ENCODE measurements around the gene ZSWIM2. TPM values are rescaled to one million over a fixed set of nuclear protein-coding genes. Genes with fewer than 3 reads are reported as not detected.

The ZSWIM2 gene
- total RNA-seq, 5 donors from 2014 or later (not counting 1 experiment from before 2014, with no cell fraction given), result not detected

DNA sequence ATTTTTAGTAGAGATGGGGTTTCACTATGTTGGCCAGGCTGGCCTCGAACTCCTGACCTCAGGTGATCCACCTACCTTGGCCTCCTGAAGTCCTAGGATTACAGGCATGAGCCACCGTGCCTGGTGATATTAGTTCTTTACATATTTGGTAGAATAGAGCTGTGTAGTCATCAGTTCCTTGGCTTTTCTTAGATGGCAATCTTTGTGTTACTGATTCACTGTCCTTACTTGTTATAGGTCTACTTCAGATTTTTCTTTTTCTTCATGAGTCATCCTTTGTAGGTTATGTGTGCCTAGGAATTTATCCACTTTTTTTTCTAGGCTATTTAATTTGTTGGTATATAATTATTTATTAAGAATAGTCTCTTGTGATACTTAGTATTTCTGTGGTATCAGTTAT lies 30.3 kb upstream of the ZSWIM2 start:
- Mint-ChIP-seq H3K27ac (no peak overlapping the region), H3K4me1 (no peaks in the 10 kb centered on the region), H3K36me3 (no peaks in the 10 kb centered on the region), H3K4me3 (no peak overlapping the region), H3K27me3 (no peaks in the 10 kb centered on the region), H3K9me3 (peaks cover 16 to 24% (median 18%) of the 10 kb centered on the region in 3 donors)
- no peaks in the 10 kb centered on the region for H3K36me3 ChIP-seq (ENCODE audit: control insufficient read depth in 2 of 2, extremely low read depth in 1 of 2, insufficient read depth in 1 of 2, low read length in 1 of 2)
- H3K27ac ChIP-seq (ENCODE audit: low read length), result no peak overlapping the region
- whole genome bisulfite sequencing (ENCODE audit: insufficient coverage), result no CpG with 5 or more reads among the region's 2 CpGs
- H3K9me3 ChIP-seq, result no peaks in the 10 kb centered on the region
- ChIA-PET POLR2A (no interaction called here), CTCF (no interaction called here)
- no peaks in the 10 kb centered on the region for H3K4me1 ChIP-seq (ENCODE audit: control insufficient read depth in 1 of 2, extremely low read depth in 1 of 2, insufficient read depth in 2 of 2, low read length in 2 of 2)
- ATAC-seq (replicated peaks in 1 of 4) (no peak), DNase-seq (no peak)
- H3K27me3 ChIP-seq (replicated peaks in 1 of 2; ENCODE audit: control insufficient read depth in 2 of 2, extremely low read depth in 1 of 2, insufficient read depth in 2 of 2, low read length in 1 of 2), result no peaks in the 10 kb centered on the region
- no peak overlapping the region for H3K4me3 ChIP-seq (ENCODE audit: control insufficient read depth in 1 of 2, extremely low read depth in 1 of 2, low read length in 1 of 2)

DNA sequence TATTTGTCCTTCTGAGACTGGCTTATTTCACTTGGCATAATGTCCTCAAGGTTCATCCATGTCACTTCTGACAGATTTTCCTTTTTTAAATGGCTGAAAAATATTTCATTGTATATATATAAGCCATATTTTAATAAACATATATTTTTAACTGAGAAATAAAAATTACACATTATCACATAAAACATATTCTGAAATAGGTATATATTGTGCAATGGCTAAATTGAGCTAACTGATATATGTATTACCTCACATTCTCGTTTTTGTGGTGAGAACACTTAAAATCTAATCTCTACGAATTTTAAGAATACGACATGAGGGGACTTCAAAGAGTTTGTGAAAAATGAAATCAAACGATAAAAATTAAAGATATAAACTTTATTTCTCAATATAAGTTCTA lies 25.7 kb upstream of the ZSWIM2 start:
- DNase-seq (no peak), ATAC-seq (replicated peaks in 1 of 4) (no peak)
- Mint-ChIP-seq H3K27me3 (no peaks in the 10 kb centered on the region), H3K9me3 (peaks cover 0 to 12% (median 4%) of the 10 kb centered on the region in 3 donors), H3K27ac (no peak overlapping the region), H3K4me3 (no peak overlapping the region), H3K36me3 (no peaks in the 10 kb centered on the region), H3K4me1 (no peaks in the 10 kb centered on the region)
- Histone ChIP-seq H3K27ac (ENCODE audit: low read length) (no peak overlapping the region), H3K4me3 (ENCODE audit: control insufficient read depth in 1 of 2, extremely low read depth in 1 of 2, low read length in 1 of 2) (no peak overlapping the region), H3K36me3 (ENCODE audit: control insufficient read depth in 2 of 2, extremely low read depth in 1 of 2, insufficient read depth in 1 of 2, low read length in 1 of 2) (no peaks in the 10 kb centered on the region), H3K4me1 (ENCODE audit: control insufficient read depth in 1 of 2, extremely low read depth in 1 of 2, insufficient read depth in 2 of 2, low read length in 2 of 2) (no peaks in the 10 kb centered on the region), H3K9me3 (no peaks in the 10 kb centered on the region), H3K27me3 (replicated peaks in 1 of 2; ENCODE audit: control insufficient read depth in 2 of 2, extremely low read depth in 1 of 2, insufficient read depth in 2 of 2, low read length in 1 of 2) (no peaks in the 10 kb centered on the region)
- WGBS (ENCODE audit: insufficient coverage), result no CpG with 5 or more reads among the region's 4 CpGs
- CTCF ChIA-PET, result no interaction called here
- POLR2A ChIA-PET, result no interaction called here

DNA sequence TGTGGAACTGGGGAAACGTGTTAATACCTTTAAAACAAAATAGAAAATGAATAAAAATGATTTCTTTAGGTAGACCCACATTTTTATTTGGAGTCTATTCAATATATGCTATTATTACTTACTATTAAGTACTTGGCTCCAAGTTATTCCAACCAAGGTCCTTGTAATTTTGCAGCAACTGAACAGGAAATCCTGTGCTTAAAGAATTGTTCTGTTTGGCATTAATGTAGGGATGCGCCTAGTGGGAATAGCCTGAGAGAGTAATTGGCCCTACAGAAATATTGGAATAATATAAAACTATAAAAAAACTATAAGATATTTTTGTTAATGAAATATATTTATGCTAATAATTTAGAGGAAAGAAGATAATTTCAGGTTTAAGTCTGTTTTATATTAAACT lies 22.9 kb upstream of the ZSWIM2 start:
- DNase-seq (no peak), ATAC-seq (replicated peaks in 1 of 4) (no peak)
- Histone ChIP-seq H3K27ac (ENCODE audit: low read length) (no peak overlapping the region), H3K9me3 (no peaks in the 10 kb centered on the region), H3K4me3 (ENCODE audit: control insufficient read depth in 1 of 2, extremely low read depth in 1 of 2, low read length in 1 of 2) (no peak overlapping the region), H3K27me3 (replicated peaks in 1 of 2; ENCODE audit: control insufficient read depth in 2 of 2, extremely low read depth in 1 of 2, insufficient read depth in 2 of 2, low read length in 1 of 2) (no peaks in the 10 kb centered on the region), H3K36me3 (ENCODE audit: control insufficient read depth in 2 of 2, extremely low read depth in 1 of 2, insufficient read depth in 1 of 2, low read length in 1 of 2) (no peaks in the 10 kb centered on the region), H3K4me1 (ENCODE audit: control insufficient read depth in 1 of 2, extremely low read depth in 1 of 2, insufficient read depth in 2 of 2, low read length in 2 of 2) (no peaks in the 10 kb centered on the region)
- Mint-ChIP-seq H3K27ac (no peak overlapping the region), H3K27me3 (no peaks in the 10 kb centered on the region), H3K4me1 (no peaks in the 10 kb centered on the region), H3K36me3 (no peaks in the 10 kb centered on the region), H3K9me3 (peaks cover 0 to 4% (median 3%) of the 10 kb centered on the region in 3 donors), H3K4me3 (no peak overlapping the region)
- ChIA-PET POLR2A (no interaction called here), CTCF (no interaction called here)
- WGBS (ENCODE audit: insufficient coverage), result no CpG with 5 or more reads among the region's 2 CpGs

DNA sequence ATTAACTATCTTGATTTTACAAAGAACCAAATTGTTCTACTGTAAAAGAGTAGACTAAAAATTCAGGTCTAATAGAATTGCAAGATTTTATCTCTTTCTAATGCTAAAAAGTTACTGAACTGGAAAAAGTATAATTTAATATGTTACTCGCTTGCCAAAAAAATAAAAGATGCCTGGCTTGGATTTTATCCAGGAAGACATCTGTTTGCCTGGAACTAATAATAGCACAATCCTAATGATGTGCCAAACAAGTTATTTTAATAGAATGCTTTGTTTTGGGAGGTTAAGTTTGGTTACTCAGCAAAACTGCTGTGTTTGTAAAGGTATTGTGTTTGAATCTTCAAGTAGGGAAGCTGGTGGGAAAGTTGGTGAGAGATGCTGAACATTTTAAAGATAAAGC lies 19.4 kb upstream of the ZSWIM2 start:
- Mint-ChIP-seq H3K36me3 (no peaks in the 10 kb centered on the region), H3K27ac (no peak overlapping the region), H3K4me3 (no peak overlapping the region), H3K27me3 (no peaks in the 10 kb centered on the region), H3K4me1 (no peaks in the 10 kb centered on the region), H3K9me3 (no peaks in the 10 kb centered on the region)
- Histone ChIP-seq H3K9me3 (no peaks in the 10 kb centered on the region), H3K36me3 (ENCODE audit: control insufficient read depth in 2 of 2, extremely low read depth in 1 of 2, insufficient read depth in 1 of 2, low read length in 1 of 2) (no peaks in the 10 kb centered on the region), H3K27ac (ENCODE audit: low read length) (no peak overlapping the region), H3K27me3 (replicated peaks in 1 of 2; ENCODE audit: control insufficient read depth in 2 of 2, extremely low read depth in 1 of 2, insufficient read depth in 2 of 2, low read length in 1 of 2) (no peaks in the 10 kb centered on the region), H3K4me3 (ENCODE audit: control insufficient read depth in 1 of 2, extremely low read depth in 1 of 2, low read length in 1 of 2) (no peak overlapping the region), H3K4me1 (ENCODE audit: control insufficient read depth in 1 of 2, extremely low read depth in 1 of 2, insufficient read depth in 2 of 2, low read length in 2 of 2) (no peaks in the 10 kb centered on the region)
- no CpG with 5 or more reads among the region's 1 CpG for WGBS (ENCODE audit: insufficient coverage)
- ATAC-seq (replicated peaks in 1 of 4), result no peak
- DNase-seq, result no peak
- ChIA-PET CTCF (no interaction called here), POLR2A (no interaction called here)

DNA sequence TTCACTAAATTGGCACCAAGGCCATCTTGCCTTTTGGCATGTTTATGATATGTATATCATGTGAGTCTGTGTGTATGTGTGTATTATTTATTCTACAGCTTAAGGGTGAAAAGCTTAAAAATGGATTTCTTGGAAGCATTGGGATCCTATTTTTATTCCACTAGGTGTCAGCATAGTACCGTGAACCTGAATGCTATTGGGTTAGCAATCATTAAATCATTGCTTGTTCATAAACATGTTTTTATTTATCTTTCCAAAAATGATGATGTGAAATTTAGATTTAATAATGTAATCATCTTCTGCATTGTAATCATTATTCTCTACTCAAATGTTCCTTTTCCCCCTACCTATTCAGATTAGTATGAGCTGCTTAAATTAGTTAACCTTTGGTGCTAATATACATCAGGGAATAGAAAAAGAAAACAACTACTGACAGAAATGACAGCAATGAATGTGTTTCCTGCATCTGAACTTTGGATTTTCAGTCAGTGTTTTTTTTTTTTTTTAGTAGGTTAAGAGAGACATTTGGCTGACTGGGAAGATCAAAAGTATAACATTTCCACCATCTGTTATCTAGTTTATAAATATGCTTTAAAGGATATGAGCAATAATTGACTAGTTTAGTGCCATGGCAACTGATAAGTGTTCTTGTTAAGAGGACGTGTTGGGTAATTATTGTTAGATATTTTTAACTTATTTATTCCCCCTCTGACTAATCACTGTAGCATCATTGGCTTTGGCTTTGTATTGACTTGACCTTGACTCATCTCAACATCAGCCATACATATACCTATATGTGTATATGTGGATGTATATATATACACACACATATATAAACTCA lies 14.1 kb upstream of the ZSWIM2 start:
- Histone ChIP-seq H3K9me3 (no peaks in the 10 kb centered on the region), H3K27me3 (replicated peaks in 1 of 2; ENCODE audit: control insufficient read depth in 2 of 2, extremely low read depth in 1 of 2, insufficient read depth in 2 of 2, low read length in 1 of 2) (no peaks in the 10 kb centered on the region), H3K36me3 (ENCODE audit: control insufficient read depth in 2 of 2, extremely low read depth in 1 of 2, insufficient read depth in 1 of 2, low read length in 1 of 2) (no peaks in the 10 kb centered on the region), H3K4me1 (ENCODE audit: control insufficient read depth in 1 of 2, extremely low read depth in 1 of 2, insufficient read depth in 2 of 2, low read length in 2 of 2) (no peaks in the 10 kb centered on the region), H3K4me3 (ENCODE audit: control insufficient read depth in 1 of 2, extremely low read depth in 1 of 2, low read length in 1 of 2) (no peak overlapping the region), H3K27ac (ENCODE audit: low read length) (no peak overlapping the region)
- H3K27ac Mint-ChIP-seq, result no peak overlapping the region
- ChIA-PET POLR2A (no interaction called here), CTCF (interaction anchor here in 1 of 2 donors (1.2 kb wide), 1 partner anchor 637 kb away, joined by 3 read pairs; no protein-coding TSS in a partner anchor)
- H3K36me3 Mint-ChIP-seq, result no peaks in the 10 kb centered on the region
- H3K9me3 Mint-ChIP-seq, result no peaks in the 10 kb centered on the region
- WGBS (ENCODE audit: insufficient coverage), result no CpG with 5 or more reads among the region's 2 CpGs
- ATAC-seq (replicated peaks in 1 of 4) (no peak), DNase-seq (peak in 1 of 35 experiments; percentile 2)
- peaks cover 0 to 8% of the 10 kb centered on the region in 2 donors for H3K27me3 Mint-ChIP-seq
- no peaks in the 10 kb centered on the region for H3K4me1 Mint-ChIP-seq
- H3K4me3 Mint-ChIP-seq, result no peak overlapping the region

DNA sequence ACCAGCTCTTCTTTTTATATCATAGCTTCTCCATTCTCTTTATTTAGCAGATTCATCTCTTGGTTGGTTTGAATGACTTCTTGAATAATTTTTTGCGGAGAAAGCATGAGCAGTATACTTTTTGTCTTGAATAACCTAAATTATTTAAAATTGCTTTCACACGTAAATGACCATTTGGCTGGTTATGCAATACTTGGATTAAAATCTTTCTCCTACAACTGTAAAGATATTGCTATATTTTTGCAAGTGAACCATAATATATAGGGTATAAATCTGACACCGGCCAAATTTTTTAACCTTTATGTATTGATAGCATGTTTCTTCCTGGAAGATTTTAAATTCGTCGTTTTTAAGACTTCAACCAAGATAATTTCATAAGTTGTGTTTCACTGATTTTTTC lies 6.2 kb upstream of the ZSWIM2 start:
- peaks cover 0 to 6% (median 5%) of the 10 kb centered on the region in 3 donors for H3K9me3 Mint-ChIP-seq
- H3K27me3 Mint-ChIP-seq, result peaks cover 0 to 15% of the 10 kb centered on the region in 2 donors
- no peak overlapping the region for H3K4me3 ChIP-seq (ENCODE audit: control insufficient read depth in 1 of 2, extremely low read depth in 1 of 2, low read length in 1 of 2)
- ChIA-PET CTCF (no interaction called here), POLR2A (no interaction called here)
- H3K36me3 ChIP-seq (ENCODE audit: control insufficient read depth in 2 of 2, extremely low read depth in 1 of 2, insufficient read depth in 1 of 2, low read length in 1 of 2), result no peaks in the 10 kb centered on the region
- no peaks in the 10 kb centered on the region for H3K4me1 Mint-ChIP-seq
- H3K27me3 ChIP-seq (replicated peaks in 1 of 2; ENCODE audit: control insufficient read depth in 2 of 2, extremely low read depth in 1 of 2, insufficient read depth in 2 of 2, low read length in 1 of 2), result no peaks in the 10 kb centered on the region
- ATAC-seq (replicated peaks in 1 of 4) (no peak), DNase-seq (no peak)
- no peaks in the 10 kb centered on the region for H3K36me3 Mint-ChIP-seq
- H3K4me1 ChIP-seq (ENCODE audit: control insufficient read depth in 1 of 2, extremely low read depth in 1 of 2, insufficient read depth in 2 of 2, low read length in 2 of 2), result no peaks in the 10 kb centered on the region
- H3K27ac Mint-ChIP-seq, result no peak overlapping the region
- no peak overlapping the region for H3K4me3 Mint-ChIP-seq
- no peak overlapping the region for H3K27ac ChIP-seq (ENCODE audit: low read length)
- H3K9me3 ChIP-seq, result no peaks in the 10 kb centered on the region
- WGBS (ENCODE audit: insufficient coverage), result no CpG with 5 or more reads among the region's 5 CpGs
